Heart right ventricle (tissue), 16 donors: ENCODE data around the gene ASB5. TPM values are rescaled to one million over a fixed set of nuclear protein-coding genes. Genes with fewer than 3 reads are reported as not detected.

ENCODE experiments used
- ATAC-seq, 8 donors: fragments of 200-7000 bp; cut with Tn5 transposase; one replicate each; pipeline ENCODE4 v1.9.1; 2020; ENCODE audit warnings: mild to moderate bottlenecking in 8 of 8, moderate library complexity in 8 of 8, moderate number of reproducible peaks in 1 of 8
- DNase-seq, 2 donors: peaks; one replicate each; pipeline ENCODE4 v3.0.0-alpha.2; 2020
- H3K27ac ChIP-seq, 10 donors: fragments of 200-600 bp; sonication (generic) in 2 of 10; one replicate each; pipeline versions ENCODE4 v1.5.0 to v1.8.0; 2020 to 2022; ENCODE audit warnings: mild to moderate bottlenecking in 3 of 10
- H3K27me3 ChIP-seq, 7 donors: fragments of 200-600 bp; one replicate each; pipeline ENCODE4 v1.8.0; 2021 to 2022; ENCODE audit warnings: mild to moderate bottlenecking in 2 of 7
- H3K36me3 ChIP-seq, 9 donors: fragments of 200-600 bp; sonication (generic) in 1 of 9; one replicate each; pipeline versions ENCODE4 v1.5.0 to v1.8.0; 2020 to 2022; ENCODE audit warnings: mild to moderate bottlenecking in 2 of 9
- H3K4me1 ChIP-seq, 9 donors: fragments of 200-600 bp; sonication (generic) in 1 of 9; one replicate each; pipeline versions ENCODE4 v1.5.0 to v1.8.0; 2020 to 2022; ENCODE audit warnings: mild to moderate bottlenecking in 4 of 9
- H3K4me3 ChIP-seq, 10 donors: fragments of 200-600 bp; sonication (generic) in 2 of 10; one replicate each; pipeline versions ENCODE4 v1.5.0 to v1.8.0; 2020 to 2022; ENCODE audit warnings: mild to moderate bottlenecking in 7 of 10, moderate library complexity in 2 of 10
- H3K9me3 ChIP-seq, 11 donors: fragments of 200-600 bp in 10 of 11; sonication (generic) in 2 of 11; one replicate each; pipeline versions ENCODE4 v1.5.0 to v1.8.0; 2013 to 2022; ENCODE audit warnings: mild to moderate bottlenecking in 2 of 11, control low read depth in 1 of 11, moderate library complexity in 1 of 11
- CTCF ChIP-seq, 9 donors: fragments of 200-600 bp; sonication (generic) in 2 of 9; IDR thresholded peaks; one replicate each; pipeline versions ENCODE4 v1.5.0 to v1.8.0; 2021 to 2022; ENCODE audit warnings: antibody characterized with exemption in 9 of 9, mild to moderate bottlenecking in 5 of 9, moderate library complexity in 1 of 9
- WGBS, 2 donors: extraction: QIAGEN DNeasy Blood & Tissue Kit; methylation state at CpG; one replicate each; pipeline ENCODE4 v1.1.7; 2013; ENCODE audit warnings: inconsistent platforms in 1 of 2; 5-methylcytosine and 5-hydroxymethylcytosine counted together
- intact Hi-C, 10 donors: fragments of 100-400 bp; cut with DNase I; formaldehyde crosslinking; loops; one replicate each; pipeline versions ENCODE4 v1.11.1 to v1.14.2; 2022
- polyA plus RNA-seq, 2 donors: library from polyadenylated mRNA; stranded (reverse); fragments of 200-250 nt; gene quantifications; one replicate each; pipeline ENCODE4 v1.2.3, GENCODE V29; 2013
- total RNA-seq, 10 donors: library from RNA; stranded (reverse); fragmentation: NEBNext Ultra II Directional in 3 of 10; extraction: Animal tissue kit (Norgen Biotek cat#: 25700) in 3 of 10; gene quantifications; one replicate each; pipeline versions ENCODE4 v1.2.1 to v1.2.4, GENCODE V29; 2021 to 2023
- donor health status: Arrhythmogenic right ventricular cardiomyopathy.
- donor health status: ischemic (EF 13 %, LVEDD 7.1; RV severe dilation, severe dysfunction).
- donor health status: healthy with polysubstance abuse.
- donor health status: DM: no; HTN: yes; CAD: no.
- donor health status: DM: no; HTN: no; CAD: no.
- donor health status: ischemic (EF 25% LVEDD 6.9; RV normal size, moderate dysfunction).
- donor health status: ischemic (EF 25% LVEDD 5.7; RV mildly dilated, moderate dysfunction).
- donor health status: healthy.
- donor health status: DM: yes; HTN: yes; CAD: no.
- donor health status: Ischemic cardiomyopathy.
- donor health status: ischemic (EF 35%, LVEDD 5.7; RV mildly dilated, moderate dysfunction).
- donor health status: nonischemic (EF 11% LVEDD 7.7; RV severe dilation, severe dysfunction).
- donor health status: DM: yes; HTN: yes; CAD: no.
- donor health status: PGD.
- donor health status: ischemic (EF 29% LVEDD 5.4; RV normal size, mild dysfunction).
- donor health status: nonischemic (EF 23%, LVEDD 6.1; RV moderate dilation, normal function).

ASB5 gene
- total and polyA plus RNA-seq, 12 donors: 0.95 to 6.5 (median 3.8) TPM

GRCh38 chr4:176229645-176230044, 39.4 kb downstream of the ASB5 start:
- H3K27ac ChIP-seq: peak overlapping the region in 7 of 10 donors; percentile 44 to 75 (median 67)
- ATAC-seq (peak in 4 of 8 donors; percentile 38 to 70 (median 54)), DNase-seq (no peak)
- peaks cover 0 to 32% (median 18%) of the 10 kb centered on the region in 9 donors for H3K4me1 ChIP-seq
- no peaks in the 10 kb centered on the region for H3K36me3 ChIP-seq
- no peaks in the 10 kb centered on the region for H3K27me3 ChIP-seq
- intact Hi-C loops: loop anchor here in 2 of 10 donors (2.0 to 5.0 kb wide), 2 partner anchors 32 to 35 kb away; partner anchors contain the start of gene SPATA4 (in 2 of the 2)
- no peak for TF ChIP-seq CTCF (IDR thresholded peaks at IDR 0.05)
- H3K9me3 ChIP-seq: no peaks in the 10 kb centered on the region
- WGBS, 2 donors: 22 to 27% methylated on average over 4 of the region's 4 CpGs
- no peak overlapping the region for H3K4me3 ChIP-seq

- H3K36me3 ChIP-seq: no peaks in the 10 kb centered on the region
- peaks cover 0 to 31% (median 18%) of the 10 kb centered on the region in 9 donors for H3K4me1 ChIP-seq
- intact Hi-C loops: no loop called here
- 53 to 86% methylated on average over 5 of the region's 5 CpGs for WGBS, 2 donors
- H3K27me3 ChIP-seq: no peaks in the 10 kb centered on the region
- no peak for TF ChIP-seq CTCF (IDR thresholded peaks at IDR 0.05)
- ATAC-seq (no peak), DNase-seq (no peak)
- no peak overlapping the region for H3K27ac ChIP-seq
- no peak overlapping the region for H3K4me3 ChIP-seq
- H3K9me3 ChIP-seq: no peaks in the 10 kb centered on the region
Observed at GRCh38 chr4:176226736-176227135, 42.3 kb downstream of the ASB5 start.

GRCh38 chr4:176223561-176223960, 45.5 kb downstream of the ASB5 start:
- no peaks in the 10 kb centered on the region for H3K4me1 ChIP-seq

GRCh38 chr4:176222149-176222548, 46.9 kb downstream of the ASB5 start:
- intact Hi-C loops: no loop called here
- Histone ChIP-seq H3K4me1 (no peaks in the 10 kb centered on the region), H3K27me3 (no peaks in the 10 kb centered on the region), H3K36me3 (no peaks in the 10 kb centered on the region), H3K4me3 (no peak overlapping the region), H3K9me3 (no peaks in the 10 kb centered on the region), H3K27ac (no peak overlapping the region)
- WGBS, 2 donors: 84 to 92% methylated on average over 5 of the region's 5 CpGs
- TF ChIP-seq CTCF (IDR thresholded peaks at IDR 0.05): no peak
- DNase-seq: no peak
- ATAC-seq: no peak

More at GRCh38 chr4:176223561-176223960, 45.5 kb downstream of the ASB5 start:
- Histone ChIP-seq H3K9me3 (no peaks in the 10 kb centered on the region), H3K36me3 (no peaks in the 10 kb centered on the region), H3K4me3 (no peak overlapping the region), H3K27me3 (no peaks in the 10 kb centered on the region), H3K27ac (no peak overlapping the region)
- intact Hi-C loops: no loop called here
- 83 to 86% methylated on average over 2 of the region's 2 CpGs for WGBS, 2 donors
- no peak for TF ChIP-seq CTCF (IDR thresholded peaks at IDR 0.05)
- ATAC-seq (no peak), DNase-seq (no peak)
